Choroid plexus epithelial cell (primary cell): ENCODE data around the gene R3HDM4.

Experiments used
- DNase-seq: peaks from one replicate; pipeline ENCODE4 v3.0.0-alpha.2; 2010; ENCODE audit warnings: low read depth
- H3K4me3 ChIP-seq: 2 replicates; pipeline ENCODE4 v1.5.1; 2011; ENCODE audit warnings: low read depth, mild to moderate bottlenecking, control low read depth, low read length, moderate library complexity
- CTCF ChIP-seq: conservative IDR thresholded peaks from 2 replicates; pipeline ENCODE4 v1.5.1; 2011; ENCODE audit warnings: low read depth, mild to moderate bottlenecking, control low read depth, inconsistent platforms, low read length, moderate library complexity

R3HDM4 gene

DNA sequence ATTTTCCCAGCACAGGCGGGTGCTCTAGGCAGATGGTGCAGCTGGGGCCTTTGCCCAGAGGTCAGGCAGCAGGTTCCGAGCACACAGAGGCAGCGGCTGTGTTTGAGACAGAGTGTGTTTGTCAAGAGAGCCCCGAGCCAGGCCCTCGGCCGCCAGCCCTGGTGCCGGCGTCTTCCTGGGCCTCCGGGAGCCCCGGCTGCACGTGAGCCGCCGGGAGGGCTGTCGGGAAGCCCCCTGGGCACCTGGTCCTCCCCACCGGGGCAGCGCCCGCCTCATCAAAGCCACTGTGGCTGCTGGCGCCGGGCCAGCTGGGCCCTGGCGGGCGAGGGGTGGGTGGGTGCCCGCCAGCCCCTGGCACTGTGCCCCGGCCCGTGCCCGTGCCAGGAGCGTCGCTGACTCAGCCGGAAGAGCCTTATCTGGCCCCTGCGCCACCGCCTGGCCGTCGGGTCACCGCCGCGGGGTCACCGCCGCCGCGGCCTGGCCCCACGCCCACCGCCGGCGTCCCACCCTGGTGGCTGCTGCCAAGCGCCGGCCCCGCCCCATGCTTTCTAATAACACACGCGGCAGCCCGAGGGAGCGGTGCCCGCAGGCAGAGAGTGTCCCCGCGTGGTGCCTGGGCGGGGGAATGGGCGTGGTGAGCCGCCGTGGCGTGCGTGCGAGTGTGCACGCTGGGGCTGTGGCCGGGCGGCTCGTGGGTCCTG, 27.7 kb upstream of the R3HDM4 start:
- no peak for TF ChIP-seq CTCF
- no peak overlapping the region for H3K4me3 ChIP-seq
- DNase-seq: peak; percentile 57

GRCh38 chr19:939922-940321, 26.9 kb upstream of the R3HDM4 start:
- H3K4me3 ChIP-seq: no peak overlapping the region
- no peak for DNase-seq
- no peak for TF ChIP-seq CTCF

DNA sequence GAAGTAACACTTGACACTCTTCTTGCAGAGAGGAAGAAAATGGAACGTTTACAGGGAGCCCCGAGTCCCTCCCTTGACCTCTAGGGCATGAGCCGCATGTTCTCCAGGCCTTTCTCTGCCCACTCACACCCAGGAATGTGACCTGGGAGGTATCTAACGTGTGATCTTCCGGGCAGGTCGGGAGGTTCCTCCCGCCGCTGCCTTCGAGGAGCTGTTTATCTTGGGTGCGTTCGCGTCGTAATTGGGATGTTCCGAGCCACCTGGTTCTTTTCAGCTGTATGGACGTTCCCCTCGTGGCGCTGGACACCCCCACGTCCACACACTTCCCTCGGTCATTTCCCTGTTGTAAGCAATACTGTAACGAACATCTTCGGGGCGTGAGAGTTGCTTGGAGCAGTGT, 26.4 kb upstream of the R3HDM4 start:
- TF ChIP-seq CTCF: no peak
- no peak for DNase-seq

DNA sequence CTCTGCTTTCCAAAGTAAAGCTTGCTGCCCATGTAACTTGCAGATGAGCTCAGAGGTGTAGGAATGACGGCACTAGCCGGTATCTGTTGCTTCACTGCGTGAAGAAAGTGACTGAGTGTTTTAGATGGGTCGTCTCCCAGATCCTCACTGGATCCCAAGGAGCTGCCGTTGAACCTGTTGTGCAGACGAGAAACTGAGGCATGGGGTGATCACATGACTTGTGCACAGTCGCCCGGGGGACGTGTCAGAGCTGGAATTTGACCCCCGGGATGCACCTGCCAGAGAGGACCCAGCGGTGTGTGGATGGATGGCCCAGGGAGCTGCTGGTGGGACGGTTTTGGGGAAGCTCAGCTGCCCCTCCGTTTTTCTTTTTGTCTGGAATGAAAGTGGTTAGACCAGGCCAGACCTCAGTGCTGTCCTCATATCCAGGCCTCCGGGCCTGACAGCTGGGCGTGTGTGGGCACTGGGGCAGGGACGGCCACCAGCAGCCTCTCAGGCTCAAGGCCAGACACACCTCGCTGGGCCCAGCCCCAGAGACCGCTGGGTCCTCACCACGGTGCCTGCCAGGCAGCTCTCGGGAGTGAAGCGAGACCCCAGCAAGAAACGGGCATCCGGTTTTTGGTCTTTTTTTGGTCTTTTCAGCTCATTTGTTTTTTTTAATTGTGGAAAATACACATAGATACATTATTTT, 25.4 kb upstream of the R3HDM4 start:
- DNase-seq: no peak
- H3K4me3 ChIP-seq: no peak overlapping the region
- TF ChIP-seq CTCF: no peak

More for the DNA sequence above, 26.4 kb upstream of the R3HDM4 start:
- no peak overlapping the region for H3K4me3 ChIP-seq

DNA sequence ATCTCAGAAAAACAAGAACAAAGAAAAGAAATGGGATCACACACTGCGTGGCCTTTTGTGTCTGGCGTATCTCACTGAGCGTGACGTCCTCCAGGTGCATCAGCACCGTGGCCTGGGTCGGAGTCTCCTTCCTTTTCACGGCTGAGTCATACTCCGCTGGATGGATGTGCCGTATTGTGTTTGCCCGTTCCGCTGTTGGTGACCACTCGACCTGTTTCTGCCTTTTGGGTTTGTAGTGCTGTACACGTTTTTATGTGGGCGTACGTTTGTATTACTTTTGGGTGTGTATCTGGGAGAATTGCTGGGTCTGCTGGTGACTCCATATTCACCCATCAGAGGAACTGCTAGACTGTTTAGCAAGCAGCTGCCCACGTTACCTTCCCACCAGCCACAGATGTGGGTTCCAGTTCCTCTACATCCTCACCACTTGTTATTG, 24.3 kb upstream of the R3HDM4 start:
- H3K4me3 ChIP-seq: no peak overlapping the region
- DNase-seq: no peak
- no peak for TF ChIP-seq CTCF

- no peak overlapping the region for H3K4me3 ChIP-seq
- no peak for DNase-seq
- TF ChIP-seq CTCF: no peak
Observed at GRCh38 chr19:936175-936546, 23.1 kb upstream of the R3HDM4 start.
